Measurements from ENCODE around the gene HYDIN. TPM values are rescaled to one million over a fixed set of nuclear protein-coding genes. Genes with fewer than 3 reads are reported as not detected.

The HYDIN gene
- total RNA-seq, 1 experiment from 2014 or later: 0.07 TPM

DNA sequence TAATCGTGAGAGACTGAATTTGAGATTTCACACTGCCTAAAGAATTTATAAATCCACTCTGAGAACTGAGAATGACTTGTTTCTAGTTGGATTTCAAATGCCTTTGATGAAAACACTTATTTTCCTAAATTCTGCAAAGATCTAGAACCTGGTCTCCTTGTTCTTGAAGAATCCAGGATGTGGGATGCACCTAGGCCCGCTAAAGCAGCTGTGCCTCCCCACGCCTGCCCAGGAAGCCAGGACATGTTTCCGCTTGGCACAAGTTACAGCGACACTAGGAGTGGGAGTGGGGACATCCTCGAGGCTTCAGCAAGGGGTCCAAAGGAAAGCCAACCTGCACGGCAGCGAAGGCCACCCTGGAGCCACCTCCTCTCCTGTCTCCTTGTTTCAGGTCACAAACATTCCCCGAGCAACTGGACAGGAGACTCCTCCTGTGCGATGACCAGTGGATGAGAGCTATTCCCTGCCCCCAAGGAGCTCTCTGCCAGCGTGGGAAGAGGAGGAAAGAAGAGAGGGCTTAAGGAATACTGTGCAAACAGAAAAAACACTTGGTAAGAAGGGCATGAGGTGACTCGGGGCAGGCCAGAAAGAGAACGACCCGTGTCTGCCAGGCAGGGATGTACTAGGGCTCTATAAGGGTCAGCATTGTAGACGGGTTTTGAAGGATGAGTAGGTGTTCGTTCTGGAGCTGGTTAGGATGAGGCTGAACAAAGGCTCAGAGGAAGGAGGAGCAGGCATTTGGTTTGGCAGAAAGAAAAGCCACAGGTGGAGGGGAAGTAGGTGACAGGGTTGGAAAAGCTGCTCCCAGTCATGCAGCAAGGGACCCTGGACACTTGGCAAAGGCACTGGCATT is 440.7 kb downstream of the HYDIN start:
- DNase-seq (ENCODE audit: low read depth): no peak

DNA sequence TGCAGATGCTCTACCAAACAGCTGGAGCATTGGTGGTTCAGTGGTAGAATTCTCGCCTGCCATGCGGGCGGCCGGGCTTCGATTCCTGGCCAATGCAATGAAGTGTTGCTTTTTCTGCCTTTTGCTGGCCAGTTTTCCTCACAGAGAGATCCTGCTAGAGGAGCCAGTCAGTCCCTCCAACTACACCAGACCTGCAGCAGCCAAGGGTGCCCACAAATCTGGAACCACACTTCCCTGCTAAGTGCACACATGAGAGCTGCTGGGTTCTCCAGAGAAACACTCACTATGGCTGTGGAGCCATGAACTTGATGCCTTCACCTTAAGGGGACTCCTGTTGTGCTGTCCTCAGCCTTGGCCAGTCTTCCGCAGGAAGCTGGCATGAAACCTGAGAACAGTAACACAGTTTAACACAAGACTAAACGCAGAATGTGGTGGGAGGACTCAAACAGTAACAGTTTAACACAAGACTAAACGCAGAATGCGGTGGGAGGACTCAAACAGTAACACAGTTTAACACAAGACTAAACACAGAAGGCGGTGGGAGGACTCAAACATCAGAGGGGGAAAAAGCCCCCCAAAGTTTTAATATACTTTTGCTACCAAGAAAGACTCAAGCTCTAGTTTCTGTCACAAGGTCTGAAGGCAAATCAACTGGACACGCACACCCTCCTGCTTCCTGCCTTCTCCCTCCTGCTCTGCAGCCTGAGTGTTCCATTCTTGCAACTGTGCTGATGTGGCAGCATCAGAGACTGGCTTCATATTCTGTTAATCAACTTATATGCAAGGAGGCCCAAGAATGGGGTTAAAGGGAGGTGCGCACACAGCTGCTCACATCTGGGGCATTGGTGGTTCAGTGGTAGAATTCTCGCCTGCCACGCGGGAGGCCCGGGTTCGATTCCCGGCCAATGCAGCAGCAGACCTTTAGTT is 441.6 kb downstream of the HYDIN start:
- DNase-seq (ENCODE audit: low read depth): no peak

DNA sequence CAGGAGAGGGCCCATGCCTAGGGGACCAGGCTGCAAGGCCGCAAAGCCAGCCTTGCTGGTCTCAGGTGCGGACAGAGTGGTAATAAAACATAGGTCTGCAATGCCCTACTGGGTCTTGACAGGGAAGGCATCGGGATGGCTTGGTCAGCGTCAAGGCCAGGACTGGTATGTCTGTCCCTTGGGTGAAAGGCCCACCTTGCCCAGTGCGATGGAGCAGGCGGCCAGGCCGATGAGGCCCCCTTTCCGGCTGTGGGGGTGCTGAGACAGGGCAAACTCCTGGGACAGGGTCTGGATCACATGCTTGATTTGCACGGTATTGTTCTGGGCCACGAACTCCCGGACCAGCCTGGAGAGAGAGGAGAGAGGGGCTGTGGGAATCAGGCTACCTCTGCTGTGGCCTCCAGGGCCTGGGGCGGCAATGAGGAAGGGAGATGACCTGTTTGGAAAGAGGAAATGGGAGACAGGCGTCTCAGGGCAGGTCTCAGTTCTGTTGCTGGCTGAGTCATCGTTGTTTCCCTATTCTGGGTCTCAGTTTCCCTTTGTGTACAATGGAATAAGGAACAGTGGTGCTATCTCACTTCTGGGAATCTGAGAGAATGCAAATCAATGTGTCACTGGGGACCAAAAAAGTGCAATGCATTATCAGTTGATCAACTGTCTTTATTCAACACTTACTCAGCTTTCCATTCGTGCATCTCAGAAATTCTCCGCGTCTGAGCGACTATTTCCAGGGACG is 444.3 kb downstream of the HYDIN start:
- DNase-seq (ENCODE audit: low read depth): no peak

DNA sequence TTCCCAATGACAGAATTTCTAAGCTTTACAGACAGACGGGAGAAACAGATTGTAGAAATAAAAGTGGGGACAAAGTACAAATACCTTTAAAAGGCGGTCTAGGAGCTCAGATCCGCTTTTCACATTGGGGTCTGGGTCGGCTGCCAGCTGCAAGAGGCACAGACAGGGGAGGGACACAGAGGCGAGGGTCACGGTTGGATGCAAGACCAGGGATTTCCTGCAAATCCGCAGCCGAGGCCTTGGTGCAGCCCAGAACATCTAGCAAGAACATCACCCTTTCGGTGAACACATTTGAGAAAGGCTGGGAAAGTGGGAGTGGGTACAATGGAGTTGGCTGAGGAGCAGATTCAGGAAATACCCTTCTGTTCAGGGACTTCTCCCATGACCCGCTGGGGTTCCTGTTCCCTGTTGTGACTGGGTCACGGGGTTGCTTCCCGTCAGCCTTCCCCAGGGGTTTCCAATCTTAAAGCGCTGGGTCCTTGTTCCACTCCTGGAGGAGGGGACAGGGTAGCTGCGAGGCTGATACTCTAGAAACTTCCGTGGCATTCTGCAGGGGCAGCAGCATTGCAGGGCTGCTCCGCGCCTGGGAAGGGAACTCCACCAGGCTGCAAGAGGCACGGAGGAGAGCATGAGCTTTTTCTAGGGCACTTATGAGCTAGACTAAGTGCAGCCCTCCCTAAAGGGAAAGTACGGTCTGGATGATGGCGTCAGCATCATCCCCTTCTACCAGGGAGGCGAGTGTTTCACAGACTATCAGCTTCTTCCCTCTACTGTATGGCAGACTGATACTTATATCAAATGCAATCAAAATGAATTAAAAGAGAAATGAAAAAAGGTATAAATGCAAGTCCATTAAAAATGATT is 445.6 kb downstream of the HYDIN start:
- DNase-seq (ENCODE audit: low read depth): no peak

DNA sequence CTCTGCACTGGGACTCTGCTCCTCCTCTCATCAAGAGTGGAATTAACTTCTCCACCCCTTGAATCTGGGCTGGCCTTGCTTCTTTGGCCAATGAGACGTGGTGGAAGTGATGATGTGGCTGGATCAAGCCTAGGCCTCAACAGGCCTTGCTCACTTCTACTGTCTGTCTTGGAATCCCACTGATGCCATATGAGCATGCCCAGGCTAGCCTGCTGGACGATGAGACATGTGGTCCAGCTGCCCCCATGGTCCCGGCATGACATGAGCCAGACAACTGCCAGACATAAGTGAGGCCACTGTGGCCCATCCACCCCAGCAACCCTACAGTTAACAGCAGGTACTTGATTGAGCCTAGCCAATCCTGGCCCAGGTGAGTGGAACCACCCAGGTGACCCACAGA is 448.3 kb downstream of the HYDIN start:
- no peak for DNase-seq (ENCODE audit: low read depth)

DNA sequence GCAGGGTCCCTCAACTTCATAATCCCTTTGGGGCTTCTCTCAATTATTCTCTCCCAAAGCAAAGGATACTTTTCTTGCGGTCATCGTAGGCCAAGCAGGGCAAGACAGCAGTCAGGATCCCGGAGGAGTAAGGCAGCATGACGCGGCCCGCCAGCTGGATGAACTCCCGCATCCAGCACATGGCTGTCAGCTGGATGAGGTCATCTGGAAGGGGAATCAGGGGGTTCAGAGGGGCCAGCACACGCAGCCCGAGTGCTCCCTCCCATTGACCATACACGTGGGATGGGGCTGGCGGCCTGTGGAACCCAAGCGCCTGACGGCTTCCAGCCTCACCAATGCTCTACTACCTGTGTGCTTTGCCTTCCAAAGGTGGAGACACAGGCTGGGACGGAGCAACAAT is 448.7 kb downstream of the HYDIN start:
- DNase-seq (ENCODE audit: low read depth): no peak

DNA sequence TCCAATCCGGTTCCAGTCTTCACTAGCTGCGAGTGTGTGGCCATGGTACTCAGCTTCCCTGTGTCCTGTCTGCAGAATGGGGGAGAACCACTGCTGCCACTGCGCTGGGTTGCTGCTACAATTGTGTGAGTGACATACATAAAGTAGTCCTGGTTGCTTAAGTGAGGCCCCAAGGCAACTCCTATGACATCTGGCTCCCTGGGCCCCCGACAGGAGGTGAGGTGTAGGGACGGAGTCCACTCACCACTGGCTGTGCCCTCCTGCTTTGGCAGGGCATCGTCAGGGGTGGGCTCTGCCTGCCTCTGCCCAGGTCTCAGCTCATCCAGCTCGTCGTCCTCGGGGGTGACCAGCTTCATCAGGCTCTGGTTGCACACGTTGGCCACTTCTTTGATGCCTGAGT is 450.0 kb downstream of the HYDIN start:
- DNase-seq (ENCODE audit: low read depth): no peak

DNA sequence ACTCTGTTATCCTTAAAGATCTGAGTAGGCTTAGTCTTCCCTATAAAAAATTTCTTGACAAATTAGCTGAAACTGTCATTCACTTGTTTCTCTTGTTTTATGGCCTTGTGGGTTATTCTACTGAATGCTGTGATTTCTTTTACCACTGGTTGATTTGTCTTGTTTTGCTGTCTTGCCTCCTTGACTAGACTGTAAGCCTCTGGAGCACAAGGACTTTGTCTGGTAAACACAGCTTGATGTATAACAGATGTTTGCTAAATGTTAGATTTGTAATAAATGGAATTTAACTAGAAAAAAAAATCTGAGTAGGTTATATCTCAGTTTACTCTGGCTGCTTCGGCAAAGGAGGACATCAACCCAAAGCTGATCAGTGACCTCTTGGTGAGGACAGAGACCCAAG is 451.2 kb downstream of the HYDIN start:
- no peak for DNase-seq (ENCODE audit: low read depth)

DNA sequence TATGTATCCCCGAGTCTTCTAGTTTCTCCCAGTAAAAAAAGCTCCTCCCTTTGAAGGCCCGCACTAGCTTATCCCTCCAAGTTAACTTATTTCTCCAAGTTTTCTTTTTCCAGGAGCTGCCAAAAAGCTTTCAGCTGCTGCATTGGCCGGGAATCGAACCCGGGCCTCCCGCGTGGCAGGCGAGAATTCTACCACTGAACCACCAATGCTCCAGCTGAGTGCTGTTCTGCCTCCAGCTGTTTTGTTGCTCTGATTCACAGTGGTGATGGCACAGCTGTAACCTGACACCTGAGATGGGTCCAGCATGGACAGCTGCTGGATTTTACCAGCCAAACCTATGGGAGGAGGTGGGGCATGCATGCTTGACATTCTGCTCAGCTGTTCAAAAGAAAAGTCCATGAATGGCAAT is 451.6 kb downstream of the HYDIN start:
- peak; percentile 67 for DNase-seq (ENCODE audit: low read depth)

DNA sequence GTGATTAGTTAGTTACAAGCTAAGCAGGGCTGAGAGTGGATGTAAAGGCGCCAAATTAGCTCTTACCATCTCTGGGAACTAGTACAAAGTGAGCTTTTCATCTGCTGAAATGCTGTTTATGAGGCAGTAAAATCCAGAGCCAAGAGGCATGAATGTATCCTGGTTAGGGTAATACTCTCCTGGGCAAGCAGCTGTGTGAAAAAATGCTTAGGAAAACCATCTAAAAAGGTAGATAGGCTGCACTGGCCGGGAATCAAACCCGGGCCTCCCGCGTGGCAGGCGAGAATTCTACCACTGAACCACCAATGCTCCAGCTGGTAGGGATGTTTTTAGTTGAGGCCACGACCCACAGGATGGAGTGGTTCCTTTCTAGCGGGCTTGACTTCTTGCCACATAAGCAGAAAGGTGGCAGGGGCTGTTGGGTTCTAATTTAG is 452.5 kb downstream of the HYDIN start:
- no peak for DNase-seq (ENCODE audit: low read depth)

DNA sequence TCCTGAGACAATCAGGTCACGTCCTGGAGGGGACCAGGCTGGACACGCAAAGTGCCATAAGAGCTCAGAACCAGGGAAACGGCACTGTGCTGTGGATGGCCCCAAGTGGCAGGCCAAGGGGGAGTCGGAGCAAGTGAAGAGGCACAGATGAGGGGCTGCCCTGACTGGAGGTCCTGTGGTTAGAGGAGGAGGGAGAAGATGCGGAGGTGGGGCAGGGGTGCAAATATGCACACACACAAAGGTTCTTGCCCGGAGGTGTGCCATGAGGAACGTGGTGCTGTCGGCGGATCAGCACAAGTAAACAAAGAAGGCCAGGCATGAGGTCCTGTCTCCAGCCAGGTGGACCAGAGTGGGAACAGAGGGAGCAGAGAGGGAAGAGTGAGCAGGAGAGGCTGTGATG is 453.0 kb downstream of the HYDIN start:
- DNase-seq (ENCODE audit: low read depth): no peak

DNA sequence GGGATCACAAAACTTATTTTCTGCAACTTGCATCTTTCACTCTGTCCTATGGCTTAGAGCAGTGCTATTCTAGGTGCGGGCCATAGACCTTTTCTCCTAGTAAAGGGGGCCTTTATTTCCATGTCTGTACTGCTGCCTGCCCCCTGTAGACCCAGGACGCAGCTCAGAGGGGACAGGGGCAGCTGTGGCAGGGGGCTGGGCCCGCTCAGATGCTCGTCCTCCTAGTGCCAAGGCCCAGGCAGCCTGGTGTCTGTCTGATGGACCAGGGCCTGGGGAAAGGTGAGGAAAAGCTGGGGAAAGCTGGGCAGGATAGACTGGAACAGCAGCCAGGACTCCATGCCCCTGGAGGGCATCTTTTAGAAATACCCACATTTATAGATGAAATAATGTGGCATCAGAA is 455.1 kb downstream of the HYDIN start:
- DNase-seq (ENCODE audit: low read depth): no peak

DNA sequence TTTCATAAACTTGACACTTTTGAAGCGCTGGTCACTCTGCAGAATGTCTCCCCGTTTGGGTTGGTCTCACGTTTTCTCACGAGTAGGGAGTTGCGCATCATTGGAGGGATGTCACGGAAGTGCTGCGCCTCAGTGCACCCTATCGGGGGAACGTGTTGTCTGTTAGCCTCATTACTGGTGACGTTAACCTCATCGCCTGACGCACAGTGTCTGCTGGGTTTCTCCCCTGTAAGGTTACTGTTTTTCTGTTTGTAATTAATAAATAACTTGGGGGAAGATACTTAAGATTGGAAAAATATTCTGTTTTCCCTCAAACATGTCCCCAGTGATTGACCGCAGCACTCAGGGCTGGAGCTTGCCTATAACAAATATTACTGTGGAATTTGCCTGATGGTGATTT is 456.3 kb downstream of the HYDIN start:
- no peak for DNase-seq (ENCODE audit: low read depth)

DNA sequence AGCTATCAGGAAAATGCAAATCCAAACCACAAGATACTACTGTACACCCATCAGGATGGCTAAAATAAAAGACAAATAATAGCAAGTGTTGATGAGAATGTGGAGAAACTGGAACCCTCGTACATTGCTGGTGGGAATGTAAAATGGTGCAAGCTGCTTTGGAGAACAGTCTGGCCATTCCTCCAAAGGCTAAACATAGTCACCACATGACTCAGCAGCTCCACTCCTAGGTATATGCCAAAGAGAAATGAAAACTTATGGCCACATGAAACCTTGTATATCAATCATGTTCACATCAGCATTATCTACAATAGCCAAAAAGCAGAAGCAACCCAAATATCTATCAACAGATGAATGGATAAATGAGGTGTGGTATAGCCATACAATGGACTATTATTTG is 458.0 kb downstream of the HYDIN start:
- DNase-seq (ENCODE audit: low read depth): peak; percentile 53

DNA sequence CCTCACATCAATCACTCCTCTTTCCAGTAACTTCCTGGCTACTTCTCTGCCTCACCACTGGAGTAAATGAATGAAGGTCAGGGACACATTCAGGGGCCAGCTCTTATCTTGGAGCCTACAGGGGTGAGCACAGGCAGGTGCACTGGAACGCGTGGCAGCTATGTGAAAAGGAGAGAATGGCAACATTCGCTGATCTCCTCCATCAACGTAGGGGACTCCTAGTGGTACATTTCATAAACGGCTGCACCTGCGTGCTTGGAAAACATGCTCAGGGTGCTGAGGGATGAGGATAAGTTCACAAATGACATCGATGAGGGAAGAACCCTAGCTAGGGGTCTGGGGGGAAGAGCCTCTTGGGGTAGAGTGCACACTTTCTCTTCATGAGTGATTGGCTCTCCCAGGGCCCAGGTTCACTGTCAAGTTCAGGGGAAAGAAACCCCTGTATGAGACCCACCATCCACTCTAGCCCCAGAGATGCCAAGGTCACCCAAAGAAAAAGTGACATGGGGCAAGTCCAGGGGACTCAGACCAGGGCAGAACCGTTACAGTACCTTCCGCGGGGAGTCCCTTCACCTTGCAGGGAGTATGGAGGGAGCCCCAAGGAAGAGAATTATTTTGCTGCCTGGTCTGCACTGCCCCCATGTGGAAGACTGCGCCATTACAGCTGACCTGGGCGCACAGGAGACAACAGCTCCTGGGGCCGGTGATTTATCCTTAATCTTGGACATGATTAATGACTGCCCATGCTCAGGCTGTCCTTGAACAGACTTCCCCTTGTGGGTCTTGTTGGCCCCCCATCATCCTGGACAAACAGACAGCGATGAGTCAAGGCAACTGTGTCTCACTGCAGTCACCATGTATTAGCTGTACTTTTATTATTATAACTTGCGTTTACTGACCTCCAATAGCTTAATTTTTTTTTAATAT is 459.6 kb downstream of the HYDIN start:
- peak; percentile 71 for DNase-seq (ENCODE audit: low read depth)

DNA sequence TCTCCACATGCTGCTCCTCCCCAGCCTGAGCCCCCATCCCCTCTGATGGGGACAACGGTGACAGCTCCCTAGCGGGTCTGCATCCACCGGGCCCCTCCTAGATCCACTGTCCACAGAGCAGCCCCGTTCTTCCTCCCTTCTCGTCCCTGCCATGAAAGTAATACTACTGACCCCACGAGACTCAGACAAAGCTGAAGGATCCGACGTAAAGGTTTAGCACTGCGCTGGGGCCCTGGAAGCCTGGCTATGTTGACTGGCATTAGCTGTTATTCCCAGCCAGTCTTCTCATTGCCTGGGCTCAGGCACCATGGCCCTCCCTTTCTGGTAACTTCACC is 460.3 kb downstream of the HYDIN start:
- DNase-seq (ENCODE audit: low read depth): no peak

DNA sequence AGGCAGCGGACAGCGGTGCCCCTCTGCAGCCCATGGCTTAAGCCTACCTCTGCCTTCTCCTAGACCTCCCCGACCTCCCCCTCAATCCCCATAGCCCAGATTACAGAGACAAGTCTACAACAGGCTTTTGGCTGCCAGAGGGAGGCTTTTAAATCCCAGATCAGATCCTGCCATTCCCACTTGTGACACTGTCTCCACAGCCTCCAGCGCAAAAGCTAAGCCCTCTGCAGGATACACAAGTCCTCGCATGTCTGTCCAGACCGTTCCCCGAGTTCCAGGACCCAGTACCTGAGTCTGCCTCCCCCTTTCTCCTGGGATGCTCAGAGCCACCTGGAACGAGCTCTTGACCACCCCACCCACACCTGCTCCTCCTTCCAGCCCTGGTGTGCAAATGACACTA is 460.8 kb downstream of the HYDIN start:
- DNase-seq (ENCODE audit: low read depth): no peak

DNA sequence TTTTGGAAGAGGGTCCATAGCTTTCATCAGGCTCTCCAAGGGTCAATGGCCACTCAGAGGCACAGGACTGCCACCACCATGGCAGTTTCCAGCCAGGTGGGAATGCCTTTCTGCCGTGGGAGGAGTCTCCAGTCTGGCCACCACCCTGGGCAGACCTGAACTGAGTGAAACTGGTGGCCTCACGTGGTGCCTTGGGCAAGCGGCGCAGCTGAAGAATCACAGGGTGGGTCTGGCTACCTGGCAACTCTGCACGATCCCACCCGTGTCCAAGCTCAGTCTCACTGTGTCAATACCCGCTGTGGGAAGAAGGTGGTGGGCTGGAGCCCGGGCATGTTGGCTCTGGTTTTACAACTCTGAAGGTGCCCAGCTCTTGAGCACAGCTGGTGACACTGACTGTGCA is 461.4 kb downstream of the HYDIN start:
- DNase-seq (ENCODE audit: low read depth): no peak

DNA sequence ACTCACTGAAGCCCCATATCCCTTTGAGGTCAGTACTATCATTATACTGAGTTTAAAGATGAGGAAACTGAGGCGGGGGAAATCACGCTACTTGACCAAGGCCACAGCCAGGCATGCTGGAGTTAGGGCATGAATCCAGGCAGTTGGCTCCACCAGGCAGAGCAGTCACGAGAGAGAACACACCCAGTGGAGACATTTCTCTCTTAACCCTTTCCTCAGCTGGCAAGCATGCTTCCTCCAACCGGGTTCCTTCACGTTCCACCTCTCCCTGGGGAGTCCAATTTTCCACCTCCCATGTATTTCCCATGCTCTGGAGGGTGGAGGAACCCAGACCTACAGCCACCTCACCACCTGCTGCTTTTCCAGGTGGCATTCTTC is 462.3 kb downstream of the HYDIN start:
- DNase-seq (ENCODE audit: low read depth): no peak

Measured in M059J (cell line).